Suprapubic skin (tissue), 3 donors: ENCODE results near the gene GPC1.

Experiments used
- CTCF ChIP-seq, 2 donors: fragments of 200-600 bp in 1 of 2; fragments of 450-650 bp in 1 of 2; sonication (generic) in 1 of 2; IDR thresholded peaks; one replicate each; pipeline ENCODE4 v1.5.1; 2016 to 2019; ENCODE audit warnings: antibody characterized with exemption in 2 of 2, mild to moderate bottlenecking in 1 of 2, moderate library complexity in 1 of 2
- EP300 ChIP-seq: sonication (generic); formaldehyde crosslinking; IDR thresholded peaks from one replicate; pipeline ENCODE4 v1.6.1; 2017; ENCODE audit warnings: antibody characterized with exemption

GRCh38 chr2:240508832-240509545, 73.5 kb downstream of the GPC1 start:
- TF ChIP-seq EP300: no peak
- no peak for TF ChIP-seq CTCF (IDR thresholded peaks at IDR 0.05)
